NB4 (cell line): Measurements from ENCODE around the gene LRRC4C.

Source experiments
- DNase-seq: peaks from one replicate; pipeline ENCODE4 v3.0.0; 2010; ENCODE audit warnings: low read depth
- H3K4me3 ChIP-seq: one replicate; pipeline ENCODE4 v1.5.1; 2011; ENCODE audit warnings: mild to moderate bottlenecking, low read depth, low read length, moderate library complexity
- CTCF ChIP-seq: IDR thresholded peaks from one replicate; pipeline ENCODE4 v1.5.1; 2012; ENCODE audit warnings: low read depth, low read length
- MAX ChIP-seq: IDR thresholded peaks from 2 replicates; pipeline ENCODE4 v1.6.1; 2011; ENCODE audit warnings: low read depth, low read length
- MYC ChIP-seq: IDR thresholded peaks from 2 replicates; pipeline ENCODE4 v1.6.1; 2011; ENCODE audit warnings: low read depth, low read length
- POLR2A ChIP-seq: IDR thresholded peaks from 2 replicates; pipeline ENCODE4 v1.6.1; 2011; ENCODE audit warnings: mild to moderate bottlenecking; ENCODE audit not compliant: insufficient read length; ENCODE audit errors: extremely low read depth

The LRRC4C gene

GRCh38 chr11:41051919-41052635 is 407.4 kb downstream of the LRRC4C start:
- TF ChIP-seq POLR2A, result no peak
- TF ChIP-seq CTCF, result no peak
- TF ChIP-seq MAX, result no peak
- no peak for TF ChIP-seq MYC
- DNase-seq, result no peak
- H3K4me3 ChIP-seq, result no peak overlapping the region

- DNase-seq, result no peak
- TF ChIP-seq MYC, result no peak
- TF ChIP-seq MAX, result no peak
- no peak for TF ChIP-seq POLR2A
- no peak for TF ChIP-seq CTCF
- H3K4me3 ChIP-seq, result no peak overlapping the region
Observed at GRCh38 chr11:41050791-41051190, 408.7 kb downstream of the LRRC4C start.

- H3K4me3 ChIP-seq, result no peak overlapping the region
- DNase-seq, result no peak
- TF ChIP-seq MYC, result no peak
- no peak for TF ChIP-seq MAX
- TF ChIP-seq POLR2A, result no peak
- no peak for TF ChIP-seq CTCF
Observed at GRCh38 chr11:41047229-41047628, 412.2 kb downstream of the LRRC4C start.

- TF ChIP-seq POLR2A (no peak), MAX (no peak), CTCF (no peak), MYC (no peak)
- no peak overlapping the region for H3K4me3 ChIP-seq
- DNase-seq, result no peak
Observed at GRCh38 chr11:41045266-41045665, 414.2 kb downstream of the LRRC4C start.

- no peak overlapping the region for H3K4me3 ChIP-seq
- no peak for TF ChIP-seq MYC
- no peak for TF ChIP-seq POLR2A
- no peak for TF ChIP-seq MAX
- TF ChIP-seq CTCF, result no peak
Observed at GRCh38 chr11:41044747-41045146, 414.7 kb downstream of the LRRC4C start.

More at GRCh38 chr11:41044747-41045146, 414.7 kb downstream of the LRRC4C start:
- DNase-seq, result no peak
